IPS-NIHi11 (cell line): ENCODE measurements around the gene C6orf136.

Source experiments
- DNase-seq: peaks from one replicate; pipeline ENCODE4 v3.0.0; 2012; ENCODE audit warnings: mixed read lengths, low spot score

Gene C6orf136

DNA sequence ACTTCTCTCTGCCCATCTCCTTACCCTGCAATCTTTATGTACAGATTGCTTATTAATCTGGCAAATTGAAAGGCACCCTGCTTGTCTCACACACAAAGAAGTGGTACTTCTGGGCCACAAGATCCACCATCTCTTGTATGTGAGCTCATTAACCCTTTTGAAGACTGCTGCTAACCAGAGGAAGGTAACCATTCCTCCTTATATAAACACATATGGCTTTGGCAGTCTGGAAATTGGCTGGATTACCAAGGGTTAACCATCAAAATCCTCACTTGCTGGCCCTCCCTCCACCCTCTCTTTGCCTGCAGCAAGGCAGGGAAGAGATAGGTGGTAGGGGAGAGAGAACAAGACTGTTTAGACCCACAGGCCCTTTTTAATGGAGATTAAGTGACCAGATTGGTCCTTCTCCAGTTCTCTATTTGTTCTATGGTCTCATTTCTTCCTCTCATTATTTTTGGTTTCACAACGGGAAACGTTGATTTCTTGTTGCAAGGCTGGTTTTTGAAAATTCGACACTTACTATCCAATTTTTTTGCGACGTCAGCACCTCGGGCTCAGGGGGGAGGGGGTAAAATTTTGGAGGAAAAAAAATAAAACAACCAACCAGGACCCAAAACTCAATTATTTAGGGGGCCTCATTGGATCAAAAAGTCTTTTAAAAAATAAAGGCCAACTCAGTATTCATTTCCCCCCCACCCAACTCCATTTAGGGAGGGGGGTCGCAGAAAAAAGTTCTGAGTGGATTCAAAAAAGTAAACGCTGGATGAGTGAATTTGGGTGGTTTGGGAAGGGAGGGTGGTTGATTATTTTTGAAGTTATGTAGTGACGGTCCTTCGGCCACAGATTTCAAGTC, 30.7 kb upstream of the C6orf136 start:
- DNase-seq: no peak

DNA sequence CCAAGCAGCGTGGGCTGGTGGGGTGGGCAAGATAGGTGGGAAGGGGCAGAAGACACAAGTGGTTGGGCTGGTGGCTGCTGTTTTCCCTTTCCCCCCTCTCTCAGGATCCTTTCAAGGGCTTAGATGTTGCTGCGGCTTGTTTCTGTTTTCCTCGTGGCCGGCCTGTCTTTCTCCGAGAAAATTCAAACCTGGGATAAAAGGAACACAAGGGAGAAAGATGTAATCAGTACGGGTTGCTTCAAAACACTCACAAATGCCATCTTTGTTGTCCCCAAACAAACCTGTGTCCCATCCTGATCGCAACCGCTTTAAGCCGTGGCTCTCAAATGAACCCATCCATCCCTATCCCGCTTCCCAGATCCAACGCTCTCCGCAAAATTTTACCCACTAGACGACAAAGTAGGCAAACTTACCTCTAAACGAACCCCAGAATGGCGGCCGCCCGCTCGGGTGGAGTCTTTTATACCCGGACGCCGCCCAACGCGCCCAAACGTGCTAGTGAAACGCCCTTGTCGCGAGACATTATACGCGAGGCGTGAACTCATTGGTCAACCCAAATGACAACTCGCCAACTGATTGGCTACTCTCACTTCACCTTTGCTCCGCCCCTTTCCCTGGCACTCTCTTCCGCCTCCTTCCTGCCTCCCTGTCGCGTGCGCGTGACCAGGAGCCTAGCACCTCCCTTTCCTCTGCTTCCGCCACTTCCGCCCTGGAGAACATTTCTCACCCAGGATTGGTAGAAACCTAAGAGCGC, 29.9 kb upstream of the C6orf136 start, which contains the start of gene PPP1R10:
Gene PPP1R10 (minus strand): TSS at position 433 of the 754 bp plus-strand sequence. CDS start 7,299 bp downstream, outside the sequence.
- peak; percentile 88 for DNase-seq

DNA sequence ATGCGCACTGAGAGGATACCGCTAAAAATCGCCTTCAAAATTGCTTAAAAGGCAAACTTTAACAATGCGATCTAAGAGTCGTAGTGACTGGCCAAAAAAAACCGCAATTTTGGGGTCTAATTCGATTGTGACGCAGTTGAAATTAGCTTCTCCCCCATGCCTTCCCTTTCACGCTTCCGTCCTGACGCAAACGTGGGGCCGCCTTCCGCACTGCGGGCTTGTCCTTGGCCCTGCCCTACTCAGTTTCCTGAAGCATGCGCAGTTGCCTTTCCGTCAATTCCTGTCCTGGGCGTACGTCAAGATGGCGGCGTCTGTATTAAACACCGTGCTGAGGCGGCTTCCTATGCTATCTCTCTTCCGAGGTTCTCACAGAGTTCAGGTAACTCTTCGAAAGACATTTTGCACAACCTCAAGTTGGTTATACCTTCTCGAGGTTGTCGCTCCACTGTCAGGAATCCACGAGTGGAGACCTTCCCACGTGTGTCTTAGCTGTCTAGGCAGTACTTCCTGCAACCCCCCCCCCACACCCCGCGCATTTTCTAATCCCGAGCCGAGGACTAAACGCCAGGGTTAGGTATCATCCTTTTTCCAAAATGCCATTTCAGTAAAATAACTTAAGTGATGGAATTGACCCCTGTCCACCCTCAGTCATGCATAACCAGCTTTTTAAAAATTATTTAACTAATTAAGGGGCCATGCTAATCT, 29.2 kb upstream of the C6orf136 start, which contains the start of gene MRPS18B:
Gene MRPS18B (plus strand): TSS at position 276 of the 705 bp plus-strand sequence. CDS start 26 bp downstream, at position 302.
- peak; percentile 88 for DNase-seq

DNA sequence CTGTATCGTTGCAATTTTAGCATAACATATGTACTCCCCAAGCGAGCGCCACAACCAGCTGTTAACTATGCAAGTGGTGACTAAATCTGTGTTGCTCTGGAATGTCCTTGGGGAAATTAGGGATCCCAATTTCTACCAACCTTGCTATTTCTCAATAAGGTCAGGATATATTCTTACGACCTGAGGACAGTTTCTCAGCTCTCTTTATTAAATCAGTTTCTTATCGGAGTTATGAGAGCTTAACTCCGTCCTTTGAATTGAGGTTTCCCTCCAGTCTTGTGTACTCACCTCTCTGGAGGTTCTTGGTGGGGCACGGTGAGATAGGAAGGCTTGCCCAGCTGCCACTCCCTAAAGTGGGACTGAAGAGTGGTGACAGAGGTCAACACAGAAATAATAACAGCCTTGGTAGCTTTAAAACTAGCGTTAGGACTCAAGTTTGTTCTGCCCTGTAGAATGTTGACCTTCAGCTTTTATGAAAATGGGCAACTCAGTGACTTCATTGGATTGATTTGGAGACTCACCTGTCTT, 28.6 kb upstream of the C6orf136 start:
- no peak for DNase-seq

DNA sequence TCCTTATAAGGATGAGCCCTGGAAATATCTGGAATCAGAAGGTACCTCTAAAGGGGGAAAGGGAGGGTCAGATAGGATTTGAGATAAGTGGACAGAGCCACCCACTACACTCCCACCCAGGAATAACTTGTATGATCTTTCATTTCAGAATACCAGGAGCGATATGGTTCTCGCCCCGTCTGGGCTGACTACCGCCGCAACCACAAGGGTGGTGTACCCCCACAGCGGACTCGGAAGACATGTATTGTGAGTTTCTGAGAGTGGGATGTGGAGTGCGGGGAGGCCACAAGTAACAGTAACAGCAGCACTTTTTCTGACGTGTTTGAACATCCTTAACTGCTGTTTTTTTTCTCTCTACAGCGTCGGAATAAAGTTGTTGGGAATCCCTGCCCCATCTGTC, 27.4 kb upstream of the C6orf136 start:
- DNase-seq: no peak

DNA sequence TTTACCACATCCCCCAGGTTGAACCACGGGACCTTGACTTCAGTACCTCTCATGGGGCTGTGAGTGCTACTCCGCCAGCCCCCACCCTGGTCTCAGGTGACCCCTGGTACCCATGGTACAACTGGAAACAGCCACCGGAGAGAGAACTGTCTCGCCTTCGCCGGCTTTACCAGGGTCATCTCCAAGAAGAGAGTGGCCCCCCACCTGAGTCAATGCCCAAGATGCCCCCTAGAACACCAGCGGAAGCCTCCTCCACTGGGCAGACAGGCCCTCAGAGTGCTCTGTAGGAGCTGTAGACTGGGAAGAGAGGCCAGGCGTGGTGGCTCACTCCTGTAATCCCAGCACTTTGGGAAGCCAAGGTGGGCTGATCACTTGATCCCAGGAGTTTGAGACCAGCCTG, 21.4 kb upstream of the C6orf136 start:
- no peak for DNase-seq

DNA sequence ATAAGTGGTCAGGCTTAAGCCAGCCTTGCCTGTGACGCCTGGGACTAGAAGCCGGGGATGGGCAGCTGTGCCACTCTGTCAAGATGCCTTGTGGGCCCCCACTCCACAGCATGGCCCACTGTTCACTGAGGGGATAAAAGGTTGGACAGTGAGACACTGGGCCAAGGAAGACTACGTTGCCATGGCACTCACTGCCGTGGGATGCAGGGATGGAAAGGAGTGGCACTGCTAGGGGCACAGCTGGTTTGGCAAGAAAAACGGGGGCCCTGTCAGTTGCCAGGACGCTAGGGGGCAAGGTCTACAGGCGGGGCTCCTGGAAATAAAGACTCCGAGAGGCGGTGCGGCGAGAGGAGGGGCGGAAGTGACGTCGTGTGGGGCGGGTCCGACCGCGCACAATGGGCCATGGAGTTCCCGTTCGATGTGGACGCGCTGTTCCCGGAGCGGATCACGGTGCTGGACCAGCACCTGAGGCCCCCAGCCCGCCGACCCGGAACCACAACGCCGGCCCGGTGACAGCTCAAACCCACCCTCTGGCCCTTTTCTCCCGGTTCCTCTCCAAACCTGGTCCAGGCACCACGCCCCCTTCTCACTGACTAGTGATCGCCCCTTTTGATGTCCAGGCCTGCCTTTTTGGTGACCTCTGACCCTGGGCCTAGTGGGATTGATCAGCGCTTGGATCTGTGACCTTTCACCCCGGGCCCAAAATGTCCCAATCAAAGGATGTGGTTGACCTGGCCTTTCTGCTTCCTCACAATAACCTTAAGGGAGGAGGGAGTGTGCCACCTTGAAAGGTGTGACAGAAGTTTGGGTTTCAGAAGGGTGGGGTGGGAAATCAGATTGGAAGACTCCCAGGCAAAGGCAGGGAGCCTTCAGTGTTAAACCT, 20.2 kb upstream of the C6orf136 start, which contains the start of gene ATAT1:
Gene ATAT1 (plus strand): TSS at position 391 of the 883 bp plus-strand sequence.
- peak; percentile 95 for DNase-seq

DNA sequence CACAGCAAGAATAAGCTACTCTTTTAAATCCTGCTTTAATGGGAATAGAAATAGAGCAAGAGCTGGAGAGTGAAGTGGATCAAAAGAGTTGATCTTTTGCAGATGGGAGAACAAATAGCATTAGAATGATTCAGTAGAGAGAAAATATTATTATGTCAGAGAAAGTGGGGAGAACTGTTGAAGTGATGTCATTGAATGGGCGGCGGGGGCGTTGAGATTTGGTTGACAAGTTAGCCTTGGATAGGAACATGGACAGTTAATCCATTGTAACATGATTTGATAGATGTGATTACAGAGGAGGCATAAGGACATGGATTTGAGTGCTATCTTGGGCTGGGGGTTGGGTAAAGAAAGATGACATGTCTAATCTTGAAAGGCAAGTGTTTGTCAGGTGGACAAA, 11.1 kb upstream of the C6orf136 start:
- no peak for DNase-seq

DNA sequence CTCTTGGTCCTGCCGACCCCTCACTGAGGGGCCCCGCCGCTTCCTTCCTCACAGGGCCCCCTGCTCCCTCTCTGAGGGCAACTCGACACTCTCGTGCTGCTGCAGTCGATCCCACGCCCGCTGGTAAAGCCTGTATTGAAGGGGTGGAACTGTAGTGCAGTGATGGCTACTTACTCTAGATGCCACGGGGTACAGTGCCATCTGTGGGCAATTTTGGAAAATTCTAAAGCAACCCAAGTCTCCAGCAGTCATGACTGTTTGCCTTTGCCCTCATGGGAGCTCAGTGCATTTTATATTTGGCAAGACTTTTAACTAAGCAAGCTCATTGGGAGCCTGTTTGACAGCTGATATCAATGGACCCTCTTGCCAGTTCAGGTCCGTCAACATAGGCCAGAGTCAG, 6.5 kb upstream of the C6orf136 start:
- no peak for DNase-seq

DNA sequence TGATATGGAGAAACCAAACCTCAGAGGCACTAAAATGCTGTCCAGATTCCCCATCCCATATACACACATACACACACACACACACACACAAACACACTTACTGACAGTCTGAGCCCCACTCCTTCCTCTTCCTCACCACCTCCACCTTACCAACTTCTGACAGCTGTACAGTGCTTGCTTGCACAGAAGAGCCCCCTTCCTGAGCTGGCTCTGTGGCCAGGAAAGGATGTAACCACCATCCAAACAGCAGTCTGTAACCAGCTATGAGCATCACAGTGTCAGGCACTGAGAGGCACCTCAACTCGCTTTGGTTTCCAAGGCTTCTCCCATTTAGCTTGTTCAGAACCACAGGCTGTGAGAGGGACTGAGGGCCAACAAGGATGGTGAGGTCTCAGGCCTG, 5.9 kb upstream of the C6orf136 start:
- no peak for DNase-seq

DNA sequence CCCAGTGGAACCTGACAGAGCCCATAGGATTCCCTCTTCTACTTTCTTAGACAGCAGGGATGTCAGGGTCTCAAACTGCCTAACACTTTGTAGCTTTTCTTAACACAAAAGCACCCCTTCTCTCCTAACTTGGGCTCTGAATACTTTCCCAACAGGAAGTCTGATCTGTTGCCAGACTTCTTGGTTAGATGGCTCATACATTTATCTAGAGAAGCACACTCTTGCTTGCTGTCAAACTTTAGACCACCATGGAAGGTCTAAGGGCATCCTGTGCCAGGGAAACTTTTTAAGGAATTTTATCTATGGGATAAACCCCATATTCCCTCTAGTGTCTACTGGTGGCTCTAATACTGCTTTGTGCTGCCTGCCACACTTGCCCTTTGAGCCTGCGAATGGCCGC, 3.3 kb upstream of the C6orf136 start:
- DNase-seq: no peak

DNA sequence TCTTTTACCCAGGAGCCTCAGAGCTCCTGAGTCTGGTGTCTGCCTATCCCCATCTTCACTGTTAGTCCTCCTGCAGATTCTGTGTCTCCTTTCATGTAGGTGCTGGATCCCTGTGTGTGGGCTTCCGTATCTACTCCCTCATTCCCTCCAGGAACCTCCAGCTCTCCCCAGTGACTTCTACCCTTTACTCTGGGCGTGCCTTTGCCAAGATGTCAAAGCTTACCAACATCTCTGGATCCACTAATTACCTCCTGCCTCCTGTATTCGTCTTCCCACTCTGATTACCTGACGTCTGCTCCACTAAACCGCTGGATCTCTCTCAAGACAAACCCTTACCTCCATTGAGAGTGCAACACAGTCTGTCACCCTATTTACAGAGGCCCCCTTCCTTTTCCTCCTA, 2.2 kb upstream of the C6orf136 start:
- DNase-seq: no peak

DNA sequence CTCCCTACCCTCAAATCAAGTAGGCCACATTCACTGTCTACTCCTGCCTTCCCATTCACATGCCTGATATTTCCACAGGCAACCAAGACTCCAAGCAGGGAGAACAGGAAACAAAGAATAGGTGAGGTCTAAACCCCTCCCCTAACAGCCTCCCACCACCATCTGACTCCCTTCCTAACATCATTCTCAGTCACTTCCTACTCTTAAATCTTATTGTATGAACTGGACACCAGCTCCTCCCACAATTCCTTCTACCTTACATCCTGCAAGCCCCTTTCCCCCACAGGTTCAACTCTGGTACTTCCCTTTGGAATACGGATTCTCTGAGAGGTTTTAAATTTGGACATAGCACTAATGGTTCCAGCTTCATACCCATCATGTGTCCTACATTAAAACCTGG, 944 bp upstream of the C6orf136 start:
- no peak for DNase-seq

DNA sequence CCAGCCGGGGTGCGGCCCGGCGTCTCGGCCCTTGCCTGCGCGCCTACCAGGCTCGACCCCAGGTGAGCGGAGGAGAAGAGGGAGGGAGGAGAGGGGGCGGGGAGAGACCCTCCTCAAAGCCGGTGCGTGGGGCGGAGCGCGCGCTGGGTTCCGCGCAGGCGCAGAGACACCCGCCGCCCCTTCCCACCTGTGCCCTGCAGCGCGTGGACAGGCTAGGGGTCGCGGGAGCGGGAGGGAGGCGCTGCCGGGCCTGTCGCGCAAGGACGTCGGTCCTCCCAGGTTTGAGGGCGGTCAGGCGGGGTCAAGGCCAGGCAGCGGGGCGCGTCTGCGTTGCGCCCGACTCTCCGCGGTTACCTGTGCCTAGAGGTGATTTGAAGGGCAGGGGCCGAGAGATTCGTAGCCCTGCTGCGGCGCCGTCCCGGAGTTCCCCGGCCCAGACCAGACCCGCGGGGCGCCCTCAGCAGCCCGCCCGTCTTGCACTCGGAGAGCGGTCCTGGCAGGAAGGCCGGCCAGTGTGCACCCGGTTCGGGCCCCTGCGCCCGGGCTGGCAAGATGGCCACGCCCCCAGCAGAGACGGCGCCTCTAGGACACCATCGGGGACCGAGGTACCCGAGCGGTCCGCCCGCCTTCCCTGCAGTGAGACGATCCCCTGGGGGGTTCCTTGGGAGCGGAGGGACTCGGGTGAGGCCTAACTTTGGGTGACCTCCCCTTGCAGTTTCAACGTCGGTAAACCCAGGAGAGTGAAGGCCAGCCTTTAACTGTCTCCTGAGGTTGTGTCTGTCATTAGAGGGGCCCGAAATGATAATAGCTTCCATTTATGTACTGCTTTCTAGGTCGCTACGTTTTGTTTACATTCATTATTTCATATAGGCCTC, 546 bp downstream of the C6orf136 start:
- DNase-seq: peak; percentile 95

DNA sequence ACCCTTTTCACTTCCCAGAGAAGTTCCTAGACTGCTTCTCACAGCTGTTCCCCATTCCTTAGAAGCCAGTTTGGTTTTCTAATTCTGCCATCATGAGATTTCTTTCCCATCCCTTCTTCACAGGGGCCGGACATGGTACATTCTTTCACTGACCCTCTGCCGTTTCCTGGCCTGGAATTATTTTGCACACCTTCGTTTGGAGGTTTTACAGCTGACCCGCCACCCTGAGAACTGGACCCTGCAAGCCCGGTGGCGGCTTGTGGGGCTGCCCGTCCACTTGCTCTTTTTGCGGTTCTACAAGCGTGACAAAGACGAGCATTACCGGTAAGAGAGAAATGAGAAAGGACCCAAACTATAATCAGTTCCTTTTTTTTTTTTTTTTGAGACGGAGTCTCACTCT, 4.2 kb downstream of the C6orf136 start:
- DNase-seq: no peak

DNA sequence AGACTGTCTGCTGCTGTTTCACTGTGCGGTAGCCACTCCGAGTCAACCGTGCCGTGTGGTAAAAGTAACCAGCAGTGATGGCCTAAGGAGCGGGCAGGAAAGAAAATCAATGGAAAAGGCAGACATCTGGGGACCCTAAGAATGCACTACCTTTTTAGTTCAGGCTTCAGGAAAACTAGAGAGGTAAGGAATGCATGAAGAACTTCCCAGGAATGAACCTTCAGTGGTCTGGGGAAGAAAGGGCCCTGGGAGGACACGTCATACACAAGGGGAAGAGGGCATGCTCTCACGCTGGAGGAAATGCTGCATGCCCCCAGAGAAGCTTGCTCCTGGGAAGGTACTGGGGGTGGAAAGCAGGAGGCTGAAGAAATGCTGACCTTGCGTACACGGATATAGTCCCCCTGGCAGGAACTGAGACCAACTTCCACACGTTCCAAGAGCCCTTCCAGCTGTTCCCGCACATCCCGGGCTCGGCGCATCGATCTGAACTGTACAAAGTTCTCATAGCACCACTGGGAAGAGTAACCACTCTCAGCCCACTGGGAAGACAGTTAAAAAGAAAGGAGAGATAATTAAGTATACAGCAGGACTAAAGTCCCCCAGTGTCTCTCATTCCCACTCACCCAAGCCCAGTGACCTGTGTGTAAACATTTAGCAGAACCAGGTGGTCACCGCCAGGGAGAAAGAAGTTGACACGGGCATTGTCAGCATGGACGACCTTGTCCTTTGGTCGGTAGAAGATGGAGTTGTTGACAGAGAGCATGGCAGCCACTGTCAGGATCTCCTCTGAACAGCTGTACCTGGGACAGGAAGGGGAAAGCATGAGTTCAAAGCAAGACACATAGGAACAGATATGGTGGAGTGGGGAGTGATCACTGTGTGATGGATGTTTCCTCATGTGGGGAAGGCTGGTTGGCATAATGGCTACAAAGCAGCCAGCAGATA, 8.1 kb downstream of the C6orf136 start:
- DNase-seq: no peak

DNA sequence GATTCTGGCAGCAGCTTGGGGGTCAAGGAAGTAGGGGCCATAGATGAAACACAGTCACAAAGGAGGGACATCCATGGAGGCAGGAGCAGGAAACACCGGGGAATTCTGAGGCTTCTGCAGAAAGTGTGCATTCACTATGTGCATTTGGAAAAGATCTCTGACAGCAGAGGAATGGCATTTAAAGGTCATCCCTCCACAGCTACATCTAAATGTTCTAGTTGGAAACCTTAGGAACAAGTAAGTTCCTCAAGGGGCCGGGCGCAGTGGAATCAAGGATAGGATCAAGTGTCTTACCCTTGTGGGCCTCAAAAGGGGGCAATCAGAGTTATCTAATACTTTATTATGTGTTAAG, 8.8 kb downstream of the C6orf136 start:
- DNase-seq: no peak

DNA sequence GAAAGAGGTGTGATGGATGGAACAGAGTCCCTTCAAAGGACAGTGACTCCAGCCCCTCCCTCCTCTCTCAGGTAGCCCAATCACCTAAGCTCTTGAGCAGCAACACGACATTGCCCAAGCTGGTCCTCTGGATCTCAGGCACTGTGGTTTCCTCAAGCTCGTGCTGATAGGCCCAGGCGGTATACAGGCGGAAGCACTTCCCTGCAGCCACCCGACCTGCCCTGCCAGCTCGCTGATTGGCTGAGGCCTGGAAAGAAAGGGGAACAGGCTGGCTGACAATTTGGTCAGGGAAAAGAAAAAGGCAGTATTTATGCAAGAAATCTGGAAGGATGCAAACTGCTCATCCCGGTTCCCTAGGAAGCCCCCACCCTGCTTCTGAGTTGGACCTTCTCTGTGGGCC, 9.6 kb downstream of the C6orf136 start:
- DNase-seq: no peak

DNA sequence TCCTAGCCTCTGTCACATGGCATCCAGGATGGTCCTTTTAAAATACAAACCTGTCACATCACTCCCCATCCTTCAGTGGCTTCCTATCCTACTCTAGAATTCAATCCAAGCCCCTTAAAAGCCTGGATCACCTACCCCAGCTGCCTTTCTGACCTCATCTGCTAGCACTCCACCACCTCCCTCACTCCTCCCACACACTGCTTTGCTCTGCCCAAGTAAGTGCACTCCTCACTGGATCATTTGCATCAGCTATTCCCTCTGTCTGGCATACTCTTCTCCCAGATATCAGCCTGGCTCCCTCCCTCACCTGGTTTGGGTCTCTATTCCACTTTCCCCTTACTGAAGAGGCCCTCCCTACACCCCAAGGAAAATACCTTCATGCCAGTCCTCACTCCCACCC, 10.5 kb downstream of the C6orf136 start:
- no peak for DNase-seq
